HT1080 (cell line): ENCODE data around the gene NOCT. TPM values are rescaled to one million over a fixed set of nuclear protein-coding genes. Genes with fewer than 3 reads are reported as not detected.
"Not testable (repeated sequence)": the region's sequence is repeated elsewhere in the genome, so short reads cannot be mapped to it uniquely, and the experiment has no call there.

Source experiments
- DNase-seq: peaks from one replicate; pipeline ENCODE4 v3.0.0-alpha.2; 2015; ENCODE audit warnings: low read depth
- total RNA-seq: library from RNA; depleted of rRNA; stranded (reverse); fragments of >200 nt; shearing (Covaris generic); gene quantifications from 2 replicates; pipeline ENCODE4 v1.2.3, GENCODE V29; 2014

Gene NOCT
- total RNA-seq, 1 experiment from 2014 or later, result 30.4 TPM

DNA sequence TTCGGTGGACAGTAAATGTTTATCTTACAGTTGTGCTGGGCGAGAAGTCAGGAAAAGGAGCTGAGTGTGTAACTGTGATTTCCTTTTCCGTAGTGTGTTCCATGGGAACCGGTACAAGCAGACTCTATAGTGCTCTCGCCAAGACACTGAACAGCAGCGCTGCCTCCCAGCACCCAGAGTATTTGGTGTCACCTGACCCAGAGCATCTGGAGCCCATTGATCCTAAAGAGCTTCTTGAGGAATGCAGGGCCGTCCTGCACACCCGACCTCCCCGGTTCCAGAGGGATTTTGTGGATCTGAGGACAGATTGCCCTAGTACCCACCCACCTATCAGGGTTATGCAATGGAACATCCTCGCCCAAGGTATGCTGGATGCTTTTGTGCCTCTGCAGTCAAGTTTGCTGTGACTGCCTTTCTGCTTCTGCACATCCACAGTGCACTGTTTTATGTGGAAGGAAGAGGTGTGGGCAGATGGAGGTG is 27.4 kb downstream of the NOCT start:
- DNase-seq, result no peak

DNA sequence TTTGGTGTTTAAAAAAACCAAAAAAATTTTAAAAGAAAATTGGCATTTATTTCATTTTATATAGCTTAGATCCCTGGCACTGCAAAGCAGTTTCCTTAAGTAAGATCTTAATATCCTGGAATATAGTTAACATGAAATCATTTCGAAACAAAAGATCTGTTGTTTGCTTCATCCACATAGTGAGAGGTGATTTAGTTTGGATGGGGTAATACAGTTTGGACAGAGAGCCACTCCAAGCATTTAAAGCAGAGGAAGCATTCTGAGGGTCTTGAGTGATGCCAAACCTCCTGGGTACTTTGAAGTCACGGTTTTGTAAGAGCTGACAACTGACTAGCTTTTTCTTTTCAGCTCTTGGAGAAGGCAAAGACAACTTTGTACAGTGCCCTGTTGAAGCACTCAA is 28.7 kb downstream of the NOCT start:
- DNase-seq, result no peak

DNA sequence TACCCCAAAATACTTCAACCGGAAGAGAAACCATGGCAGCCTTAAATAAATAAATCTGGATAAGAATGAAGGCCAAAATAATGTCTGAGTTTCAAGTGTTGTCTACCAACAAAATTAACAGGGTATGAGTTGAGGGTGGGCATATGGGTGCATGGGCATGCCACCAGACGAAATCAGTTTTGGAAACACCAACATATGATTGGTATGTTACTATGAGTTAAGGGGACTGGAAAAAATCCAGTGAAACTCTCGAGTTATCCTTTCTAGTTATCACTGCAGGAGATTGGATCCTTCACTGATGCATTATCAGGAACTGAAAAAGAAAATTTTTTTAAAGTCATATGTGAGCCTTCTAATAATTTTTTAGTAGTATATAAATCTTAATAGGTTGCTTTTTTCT is 32.4 kb downstream of the NOCT start:
- no peak for DNase-seq

DNA sequence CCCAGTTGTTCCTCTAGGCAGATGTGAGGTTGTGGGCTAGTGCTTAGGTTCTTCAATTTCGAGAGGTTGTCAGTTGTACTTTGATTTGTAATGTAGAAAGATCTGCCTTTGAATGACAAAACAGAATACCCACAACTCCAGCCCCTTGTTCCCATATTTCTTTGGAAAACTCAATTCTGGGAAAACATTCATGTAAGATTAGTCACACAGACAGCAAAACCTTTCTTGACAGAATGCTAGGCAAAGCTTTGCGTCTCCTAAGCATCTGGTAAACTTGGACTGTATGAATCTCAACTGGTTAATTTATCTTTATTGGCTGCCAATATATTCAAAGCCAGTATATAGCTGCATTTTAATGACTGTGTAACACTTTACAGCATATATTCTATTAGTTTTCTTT is 34.9 kb downstream of the NOCT start:
- DNase-seq, result peak; percentile 20

DNA sequence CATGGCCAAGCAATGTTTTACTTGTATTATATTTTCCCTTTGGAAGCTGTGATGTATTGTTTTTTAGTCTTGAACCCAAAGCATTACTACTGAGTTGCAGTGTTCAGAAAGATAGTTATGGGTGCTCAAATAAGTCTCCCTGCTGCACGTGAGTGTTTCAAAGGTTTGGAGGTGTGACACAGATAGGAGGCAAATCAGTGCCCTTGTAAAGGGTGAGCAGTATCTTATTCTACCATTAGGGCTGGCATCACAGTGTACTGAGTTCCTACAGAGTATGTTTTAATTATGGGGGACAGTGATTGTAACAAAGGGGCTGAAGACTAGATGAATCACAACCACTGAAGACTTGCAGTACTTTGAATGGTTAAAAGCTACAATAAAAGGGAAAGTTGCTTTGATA is 38.3 kb downstream of the NOCT start:
- DNase-seq, result no peak

DNA sequence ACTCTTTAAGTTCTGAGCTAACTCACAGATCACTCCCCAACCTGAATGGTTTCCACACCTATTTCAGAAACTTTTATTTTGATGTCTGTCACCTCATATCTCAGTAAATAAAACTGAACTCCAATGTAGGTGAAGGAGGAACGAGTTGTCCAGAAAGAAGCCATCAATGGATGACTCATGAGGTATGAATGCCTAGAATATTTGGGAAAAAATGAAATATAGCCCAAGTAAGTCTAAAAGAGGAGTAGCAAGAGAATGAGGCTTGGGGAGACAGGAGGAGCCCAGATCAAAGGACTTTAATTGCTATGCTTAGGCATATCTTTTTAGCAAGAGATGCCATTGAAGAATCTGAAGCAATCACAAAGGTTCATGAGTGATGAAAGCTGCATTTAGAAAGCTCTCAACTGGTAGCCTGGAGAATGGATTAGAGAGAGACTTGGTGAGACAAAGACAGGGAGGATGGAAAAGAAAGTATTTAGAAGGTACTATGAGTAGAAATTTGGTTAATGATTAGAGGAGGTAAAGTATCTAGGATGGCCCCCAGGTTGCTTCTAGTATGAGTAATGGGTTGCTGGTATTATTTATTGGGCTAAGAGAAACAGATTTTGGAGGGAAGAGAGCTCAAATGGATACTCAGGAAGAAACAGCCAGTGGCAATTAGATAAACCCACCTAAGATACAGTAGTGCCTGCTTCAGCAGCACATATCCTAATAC is 39.4 kb downstream of the NOCT start:
- no peak for DNase-seq

DNA sequence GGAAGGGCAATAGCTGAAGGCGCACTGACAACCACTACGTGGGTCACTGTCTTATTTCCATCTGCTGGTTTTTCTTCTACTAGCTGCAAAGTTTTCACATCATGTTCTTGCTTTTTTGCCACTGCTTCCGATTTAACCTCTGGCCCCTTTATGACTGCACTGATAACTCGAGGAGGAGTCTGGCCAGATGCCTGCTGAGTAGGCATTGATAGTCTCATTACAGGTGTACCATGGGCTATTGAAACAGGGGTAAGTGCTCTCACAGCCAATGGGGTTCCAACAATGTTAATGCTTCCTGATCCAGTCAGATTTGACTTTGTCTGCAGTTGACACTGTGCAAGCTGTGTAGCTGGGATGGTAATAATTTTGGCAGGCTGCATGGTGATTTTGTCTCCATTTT is 43.4 kb downstream of the NOCT start:
- DNase-seq, result not testable (repeated sequence)

DNA sequence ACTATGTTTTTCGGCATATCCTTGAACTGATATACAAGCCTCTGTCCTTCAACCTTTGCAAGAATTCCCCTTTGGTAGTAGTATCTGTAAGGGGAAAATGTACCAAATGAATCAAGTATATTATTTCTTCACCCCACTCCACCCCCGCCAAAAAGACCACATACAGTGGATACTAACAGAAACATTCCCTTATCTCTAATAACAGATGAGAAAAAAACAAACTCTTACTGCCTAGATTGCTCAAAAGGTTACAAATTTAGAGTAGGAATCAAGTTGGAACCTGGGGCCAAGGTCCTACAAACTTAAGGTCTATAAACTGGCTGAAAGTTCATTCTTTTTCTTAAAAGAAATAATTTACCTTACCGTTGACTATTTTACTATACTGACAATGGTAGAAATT is 45.0 kb downstream of the NOCT start:
- DNase-seq, result no peak

DNA sequence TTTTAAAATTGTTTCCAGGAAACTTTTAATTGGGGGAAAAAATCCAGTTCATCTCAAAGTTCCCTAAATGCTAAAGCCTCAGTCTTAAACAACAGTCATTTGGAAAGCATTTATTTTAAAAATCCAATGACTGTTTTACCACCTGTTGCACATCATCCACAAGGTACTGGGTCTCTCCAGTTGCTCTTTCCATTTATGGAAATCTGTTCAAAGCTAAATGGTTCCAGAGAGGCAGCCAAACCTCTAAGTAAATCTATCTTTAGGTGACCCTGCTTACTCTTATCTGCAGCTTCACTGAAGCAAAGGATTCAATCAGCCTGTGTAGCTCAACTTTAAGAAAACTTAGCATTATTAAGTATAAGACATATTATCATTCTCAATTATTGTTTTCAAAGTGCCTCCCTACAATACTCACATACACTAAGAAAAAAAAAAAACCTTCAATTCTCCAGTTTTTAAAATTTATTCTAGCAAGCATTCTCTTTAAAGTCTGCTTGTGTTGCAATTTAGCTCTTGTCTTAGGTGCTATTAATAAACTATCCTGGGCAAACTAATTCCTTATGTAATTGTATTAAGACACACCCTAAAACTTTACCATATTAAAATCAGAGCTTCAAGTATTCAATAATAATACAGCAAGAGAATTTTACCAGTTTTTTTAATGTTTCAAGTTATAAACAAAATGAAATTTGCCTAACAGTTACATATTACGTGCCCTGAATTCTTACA is 60.6 kb downstream of the NOCT start:
- no peak for DNase-seq

DNA sequence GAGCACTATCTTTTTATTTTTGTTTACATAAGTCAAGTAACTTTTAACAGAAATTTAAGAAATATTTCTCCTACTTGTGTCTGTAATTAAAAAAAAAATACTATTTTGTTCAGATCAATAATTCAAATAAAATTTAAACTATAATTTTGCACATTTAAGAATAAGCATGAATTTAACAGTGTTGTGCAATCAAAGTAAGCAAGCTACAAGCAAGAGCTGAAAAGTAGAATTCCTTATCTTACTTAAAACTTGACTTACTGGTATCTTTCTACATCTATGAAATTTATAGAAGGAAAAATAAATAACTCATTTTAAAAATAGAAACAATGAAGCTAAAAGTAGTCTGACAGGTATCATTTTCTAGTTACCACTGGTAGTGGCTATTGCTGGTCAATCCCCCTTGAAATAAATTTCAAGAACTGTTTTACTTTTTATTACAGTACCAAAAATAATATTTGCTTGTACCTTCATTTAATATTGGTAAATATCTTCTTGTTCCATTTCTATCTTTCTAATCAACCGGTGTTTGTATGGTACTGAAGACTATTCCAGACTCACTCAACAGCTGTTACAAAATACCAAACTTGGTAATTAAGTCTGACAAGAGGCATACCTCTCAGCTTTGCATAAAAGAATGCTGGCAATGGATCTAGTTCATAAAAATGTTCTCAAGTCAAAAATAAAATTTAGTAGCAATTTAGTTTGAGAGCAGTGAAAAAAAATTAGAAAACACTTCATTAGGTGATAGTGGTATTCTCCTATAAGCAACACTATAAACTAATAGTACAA is 62.2 kb downstream of the NOCT start:
- no peak for DNase-seq

DNA sequence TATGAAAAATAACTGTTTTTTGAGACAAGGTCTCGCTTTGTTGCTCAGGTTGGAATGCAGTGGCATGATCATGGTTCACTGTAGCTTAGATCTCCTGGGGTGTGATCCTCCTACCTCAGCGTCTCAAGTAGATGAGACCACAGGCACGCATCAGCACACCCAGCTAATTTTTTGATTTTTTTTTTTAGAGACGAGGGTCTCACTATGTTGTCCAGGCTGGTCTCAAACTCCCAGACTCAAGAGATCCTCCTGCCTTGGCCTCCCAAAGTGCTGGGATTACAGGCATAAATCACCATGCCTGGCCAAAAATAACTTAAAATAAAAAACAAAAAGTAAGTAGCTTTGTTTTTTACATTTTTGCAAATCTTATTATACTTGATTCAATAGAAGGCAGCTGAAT is 63.3 kb downstream of the NOCT start:
- DNase-seq, result no peak

DNA sequence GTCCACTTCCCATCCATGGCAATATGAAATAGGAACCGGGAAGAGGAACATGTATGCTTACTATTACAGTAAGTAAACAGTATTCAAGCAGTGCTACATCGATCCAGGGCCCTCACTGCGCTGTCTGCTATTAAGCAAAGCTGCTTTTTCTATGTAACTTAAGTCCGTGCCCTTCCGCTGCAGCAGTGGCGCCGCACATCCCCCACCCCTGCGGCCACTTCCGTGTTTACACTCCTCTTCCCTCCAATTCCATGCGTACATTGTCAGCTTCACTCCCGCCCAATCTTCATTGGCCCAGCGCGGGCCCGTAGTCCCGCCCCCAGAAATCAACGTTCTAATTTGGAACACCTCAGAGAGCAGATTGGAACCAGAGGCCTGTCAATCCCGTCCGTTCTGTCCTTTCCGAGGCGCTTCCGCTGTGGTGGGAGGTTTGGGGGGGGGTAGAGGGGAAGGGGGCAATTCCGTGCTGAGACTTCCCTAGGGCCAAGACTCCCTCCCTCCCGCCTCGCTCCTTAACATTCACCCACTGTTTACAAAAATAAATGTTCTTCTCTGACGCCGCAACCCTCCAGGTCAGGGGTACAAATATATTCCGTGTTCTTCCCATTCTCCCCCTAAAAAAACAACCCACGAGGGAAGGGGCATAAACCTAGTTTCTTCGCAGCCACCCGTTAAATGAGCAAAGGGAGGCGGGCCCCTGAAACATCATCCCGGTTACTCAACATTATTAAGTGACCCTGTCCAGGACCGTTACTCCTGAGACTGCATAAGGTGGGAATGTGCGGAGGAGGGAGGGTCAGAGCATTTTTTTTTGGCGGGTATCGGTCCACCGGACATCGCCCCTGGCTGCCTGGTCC is 67.4 kb downstream of the NOCT start:
- peak; percentile 99 for DNase-seq

DNA sequence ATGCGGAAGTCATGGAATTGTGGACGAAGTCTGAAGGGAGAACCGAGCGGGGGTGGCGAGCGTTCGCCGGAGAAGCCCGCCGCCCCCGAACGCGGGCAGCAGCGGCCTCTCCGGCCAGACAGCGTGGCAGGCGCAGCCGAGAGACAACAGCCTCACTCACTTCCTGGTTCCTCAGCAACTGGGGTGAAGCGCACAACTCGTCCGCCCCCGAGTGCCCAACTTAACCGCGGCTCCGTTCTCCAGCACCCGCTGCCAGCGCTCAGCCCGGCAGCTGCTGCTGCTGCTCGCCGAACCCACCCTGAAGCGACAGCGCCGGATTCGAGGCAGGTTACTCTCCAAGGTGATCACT is 68.0 kb downstream of the NOCT start:
- DNase-seq, result peak; percentile 66

DNA sequence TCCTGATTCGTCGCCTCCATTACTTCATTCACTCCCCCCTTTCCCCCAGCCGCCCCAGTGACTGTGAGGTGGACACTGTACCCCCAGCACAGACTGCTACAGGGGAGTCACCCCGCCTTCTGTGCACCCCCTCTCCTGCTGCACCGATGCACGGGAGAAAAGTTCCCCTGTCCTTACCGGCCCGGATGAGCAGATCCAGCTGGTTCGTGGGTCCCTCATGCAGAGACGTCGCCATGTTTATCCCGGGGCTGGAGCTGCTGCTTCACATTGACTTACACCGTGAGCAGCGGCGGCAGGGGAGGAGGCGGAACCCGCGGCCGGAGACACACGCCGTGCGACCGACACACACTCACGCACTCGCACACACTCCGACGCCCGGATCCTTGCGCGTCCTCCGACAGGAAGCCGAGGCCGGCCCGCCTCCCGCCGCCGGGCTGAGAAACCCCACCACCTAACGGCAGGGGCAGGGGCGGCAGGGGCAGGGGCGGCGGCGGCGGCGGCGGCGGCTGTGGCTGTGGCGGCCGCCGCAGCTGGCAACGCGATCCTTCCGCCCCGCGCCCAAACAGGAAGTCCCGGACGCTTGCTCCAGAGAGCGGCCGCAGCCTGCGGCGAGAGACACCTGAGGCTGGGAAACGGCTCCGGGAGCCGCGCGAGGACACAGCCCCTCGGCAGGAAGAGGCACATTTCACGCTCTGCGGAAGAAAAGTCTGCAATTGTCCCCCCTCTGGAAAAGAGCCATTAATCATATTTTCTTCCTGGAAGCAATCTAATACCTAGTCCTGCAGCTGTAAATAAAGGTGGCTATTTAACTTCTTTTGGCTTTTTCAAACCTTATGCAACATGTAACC is 68.6 kb downstream of the NOCT start:
- peak; percentile 89 for DNase-seq

DNA sequence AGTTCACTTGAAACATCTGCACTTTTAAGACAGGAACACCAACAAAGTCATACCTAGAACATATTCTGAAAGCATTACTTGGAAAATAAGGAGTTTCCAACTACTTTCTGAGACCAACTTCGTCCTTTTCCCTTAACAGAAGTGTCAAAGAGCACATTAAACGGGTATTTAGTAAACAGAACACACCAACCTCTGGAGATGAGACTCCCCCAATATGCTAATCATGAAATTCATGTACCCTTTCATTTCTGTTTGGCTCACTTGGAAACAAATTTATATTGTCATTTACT is 69.2 kb downstream of the NOCT start:
- no peak for DNase-seq

DNA sequence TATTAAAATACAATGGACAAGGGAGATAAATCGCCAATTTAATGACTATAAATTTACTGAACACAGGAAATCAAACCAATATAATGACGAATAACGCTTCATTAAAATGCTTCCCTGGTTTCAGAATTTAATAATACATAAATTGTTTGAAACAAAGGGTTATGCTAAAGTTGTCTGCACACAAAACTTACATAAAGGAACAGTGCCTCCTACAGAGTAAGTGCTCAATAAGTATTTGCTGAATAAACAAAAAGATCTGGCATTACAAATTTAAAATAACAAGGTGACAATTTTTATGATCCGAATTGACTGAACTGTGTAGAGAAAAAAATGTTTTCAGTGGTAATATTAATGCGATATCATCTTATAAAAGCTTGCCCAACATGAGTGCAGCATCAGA is 69.6 kb downstream of the NOCT start:
- DNase-seq, result no peak

DNA sequence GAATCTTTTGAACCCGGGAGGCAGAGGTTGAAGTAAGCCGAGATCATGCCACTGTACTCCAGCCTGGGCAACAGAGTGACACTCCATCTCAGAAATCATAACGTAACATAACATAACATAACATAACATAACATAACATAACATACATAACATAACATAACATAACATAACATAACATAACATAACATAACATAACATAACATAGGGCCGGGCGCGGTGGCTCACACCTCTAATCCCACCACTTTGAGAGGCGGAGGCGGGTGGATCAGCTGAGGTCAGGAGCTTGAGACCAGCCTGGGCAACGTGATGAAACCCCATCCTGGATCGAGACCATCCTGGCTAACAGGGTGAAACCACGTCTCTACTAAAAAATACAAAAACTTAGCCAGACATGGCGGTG is 76.7 kb downstream of the NOCT start:
- DNase-seq, result no peak
